ENCODE measurements around the gene DHRSX. TPM values are rescaled to one million over a fixed set of nuclear protein-coding genes. Genes with fewer than 3 reads are reported as not detected.

Gene DHRSX
- total RNA-seq, 1 donor from 2014 or later, result 31.8 TPM

DNA sequence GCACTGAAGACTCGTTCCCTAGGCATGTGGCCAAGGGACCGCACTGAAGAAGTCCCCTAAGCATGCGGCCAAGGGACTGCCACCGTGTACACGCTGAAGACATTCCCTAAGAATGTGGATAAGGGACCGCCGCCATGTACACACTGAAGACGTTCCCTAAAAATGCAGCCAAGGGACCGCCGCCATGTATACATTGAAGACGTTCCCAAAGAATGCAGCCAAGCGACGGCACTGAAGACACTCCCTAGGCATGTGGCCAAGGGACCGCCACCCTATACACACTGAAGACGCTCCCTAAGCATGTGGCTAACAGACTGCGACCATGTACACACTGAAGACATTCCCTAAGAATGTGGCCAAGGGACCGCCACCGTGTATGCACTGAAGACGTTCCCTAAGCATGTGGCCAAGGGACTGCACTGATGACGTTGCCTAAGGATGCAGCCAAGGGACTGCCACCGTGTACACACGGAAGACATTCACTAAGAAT, 31.5 kb downstream of the DHRSX start:
- TF ChIP-seq EZH2phosphoT487 (IDR thresholded peaks at IDR 0.05) (no peak), EZH2 (IDR thresholded peaks at IDR 0.05) (no peak)
- TF ChIP-seq, protein P1, sequence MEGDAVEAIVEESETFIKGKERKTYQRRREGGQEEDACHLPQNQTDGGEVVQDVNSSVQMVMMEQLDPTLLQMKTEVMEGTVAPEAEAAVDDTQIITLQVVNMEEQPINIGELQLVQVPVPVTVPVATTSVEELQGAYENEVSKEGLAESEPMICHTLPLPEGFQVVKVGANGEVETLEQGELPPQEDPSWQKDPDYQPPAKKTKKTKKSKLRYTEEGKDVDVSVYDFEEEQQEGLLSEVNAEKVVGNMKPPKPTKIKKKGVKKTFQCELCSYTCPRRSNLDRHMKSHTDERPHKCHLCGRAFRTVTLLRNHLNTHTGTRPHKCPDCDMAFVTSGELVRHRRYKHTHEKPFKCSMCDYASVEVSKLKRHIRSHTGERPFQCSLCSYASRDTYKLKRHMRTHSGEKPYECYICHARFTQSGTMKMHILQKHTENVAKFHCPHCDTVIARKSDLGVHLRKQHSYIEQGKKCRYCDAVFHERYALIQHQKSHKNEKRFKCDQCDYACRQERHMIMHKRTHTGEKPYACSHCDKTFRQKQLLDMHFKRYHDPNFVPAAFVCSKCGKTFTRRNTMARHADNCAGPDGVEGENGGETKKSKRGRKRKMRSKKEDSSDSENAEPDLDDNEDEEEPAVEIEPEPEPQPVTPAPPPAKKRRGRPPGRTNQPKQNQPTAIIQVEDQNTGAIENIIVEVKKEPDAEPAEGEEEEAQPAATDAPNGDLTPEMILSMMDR (IDR thresholded peaks at IDR 0.05), result no peak

DNA sequence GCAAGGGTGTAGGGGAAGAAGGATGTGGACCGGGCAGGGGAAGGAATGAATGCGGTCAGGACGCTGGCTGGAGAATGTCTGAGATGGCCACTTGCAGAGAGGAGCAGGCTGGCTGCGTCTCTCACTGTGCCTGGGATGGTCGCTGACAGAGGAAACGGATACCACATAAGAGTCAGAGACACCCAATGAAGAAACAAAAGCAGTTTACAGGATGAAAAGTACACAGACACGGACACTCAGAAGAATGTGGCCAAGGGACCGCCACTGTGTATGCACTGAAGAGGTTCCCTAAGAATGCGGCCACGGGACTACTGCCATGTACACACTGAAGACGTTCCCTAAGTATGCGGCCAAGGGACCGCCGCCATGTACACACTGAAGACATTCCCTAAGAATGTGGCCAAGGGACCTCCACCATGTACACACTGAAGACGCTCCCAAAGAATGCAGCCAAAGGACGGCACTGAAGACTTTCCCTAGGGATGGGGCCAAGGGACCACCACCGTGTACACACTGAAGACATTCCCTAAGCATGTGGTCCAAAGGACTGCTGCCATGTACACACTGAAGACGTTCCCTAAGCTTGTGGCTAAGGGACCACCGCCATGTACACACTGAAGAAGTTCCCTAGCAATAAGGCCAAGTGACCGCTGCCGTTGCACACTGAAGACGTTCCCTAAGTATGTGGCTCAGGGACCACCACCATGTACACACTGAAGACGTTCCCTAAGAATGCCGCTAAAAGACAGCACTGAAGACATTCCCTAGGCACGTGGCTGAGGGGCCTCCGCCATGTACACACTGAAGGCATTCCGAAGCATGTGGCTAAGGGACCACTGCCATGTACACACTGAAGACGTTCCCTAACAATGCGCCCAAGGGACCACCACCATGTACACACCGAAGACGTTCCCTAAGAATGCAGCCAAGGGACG, 32.2 kb downstream of the DHRSX start:
- peaks cover 29% of the 10 kb centered on the region for H3K9me3 Mint-ChIP-seq

More for the DNA sequence above, 31.5 kb downstream of the DHRSX start:
- no peak overlapping the region for H3K9ac ChIP-seq
- H3K4me3 Mint-ChIP-seq, result no peak overlapping the region
- peaks cover 29% of the 10 kb centered on the region for H3K9me3 Mint-ChIP-seq
- DNase-seq (ENCODE audit: low spot score), result no peak
- H3K4me3 ChIP-seq, result no peak overlapping the region
- no peaks in the 10 kb centered on the region for H3K4me1 ChIP-seq
- no peak overlapping the region for H3K27ac ChIP-seq
- no peaks in the 10 kb centered on the region for H3F3A ChIP-seq (ENCODE audit: low read depth)
- H3K36me3 ChIP-seq, result no peaks in the 10 kb centered on the region
- no peaks in the 10 kb centered on the region for H3K9me3 ChIP-seq (ENCODE audit: low read depth)
- H3K36me3 Mint-ChIP-seq, result peaks cover 23% of the 10 kb centered on the region
- H3K79me2 ChIP-seq (ENCODE audit: low read depth), result peaks cover 83% of the 10 kb centered on the region
- peaks cover 7% of the 10 kb centered on the region for H3K4me1 Mint-ChIP-seq
- H2AFZ ChIP-seq (replicated peaks), result no peak overlapping the region
- H3K27ac Mint-ChIP-seq, result no peak overlapping the region
- H3K27me3 ChIP-seq, result no peaks in the 10 kb centered on the region
- H4K20me1 ChIP-seq (ENCODE audit: low read depth), result no peaks in the 10 kb centered on the region
- H3K4me2 ChIP-seq, result no peak overlapping the region
- peaks cover 3% of the 10 kb centered on the region for H3K27me3 Mint-ChIP-seq (ENCODE audit: insufficient read depth, low read depth)

GRCh38 chrX:2466876-2467656, 33.7 kb downstream of the DHRSX start:
- TF ChIP-seq EZH2 (IDR thresholded peaks at IDR 0.05) (no peak), EZH2phosphoT487 (IDR thresholded peaks at IDR 0.05) (no peak)
- TF ChIP-seq, protein P1 (IDR thresholded peaks at IDR 0.05), result no peak
- no peak overlapping the region for H3K4me2 ChIP-seq
- Mint-ChIP-seq H3K36me3 (peaks cover 26% of the 10 kb centered on the region), H3K27me3 (ENCODE audit: insufficient read depth, low read depth) (peaks cover 4% of the 10 kb centered on the region), H3K4me3 (no peak overlapping the region), H3K27ac (peak overlapping the region; percentile 2), H3K4me1 (peaks cover 24% of the 10 kb centered on the region), H3K9me3 (peaks cover 29% of the 10 kb centered on the region)
- H3K9me3 ChIP-seq (ENCODE audit: low read depth), result no peaks in the 10 kb centered on the region
- no peaks in the 10 kb centered on the region for H3F3A ChIP-seq (ENCODE audit: low read depth)
- H3K79me2 ChIP-seq (ENCODE audit: low read depth), result peaks cover 94% of the 10 kb centered on the region
- H3K27ac ChIP-seq, result no peak overlapping the region
- H4K20me1 ChIP-seq (ENCODE audit: low read depth), result peaks cover 7% of the 10 kb centered on the region
- DNase-seq (ENCODE audit: low spot score), result peak; percentile 20
- H3K9ac ChIP-seq, result no peak overlapping the region
- no peak overlapping the region for H2AFZ ChIP-seq (replicated peaks)
- H3K4me1 ChIP-seq, result peaks cover 15% of the 10 kb centered on the region
- H3K27me3 ChIP-seq, result no peaks in the 10 kb centered on the region
- H3K36me3 ChIP-seq, result no peaks in the 10 kb centered on the region
- H3K4me3 ChIP-seq, result no peak overlapping the region

More for the DNA sequence above, 32.2 kb downstream of the DHRSX start:
- Histone ChIP-seq H3K36me3 (no peaks in the 10 kb centered on the region), H3K27ac (no peak overlapping the region), H3K9me3 (ENCODE audit: low read depth) (no peaks in the 10 kb centered on the region), H3K79me2 (ENCODE audit: low read depth) (peaks cover 84% of the 10 kb centered on the region), H2AFZ (replicated peaks) (no peak overlapping the region), H3K4me3 (no peak overlapping the region), H3K4me1 (peaks cover under 1% of the 10 kb centered on the region), H3F3A (ENCODE audit: low read depth) (no peaks in the 10 kb centered on the region), H4K20me1 (ENCODE audit: low read depth) (no peaks in the 10 kb centered on the region), H3K9ac (no peak overlapping the region), H3K4me2 (no peak overlapping the region), H3K27me3 (no peaks in the 10 kb centered on the region)
- Mint-ChIP-seq H3K27me3 (ENCODE audit: insufficient read depth, low read depth) (peaks cover 3% of the 10 kb centered on the region), H3K4me1 (peaks cover 9% of the 10 kb centered on the region), H3K36me3 (peaks cover 24% of the 10 kb centered on the region), H3K27ac (no peak overlapping the region), H3K4me3 (no peak overlapping the region)
- no peak for DNase-seq (ENCODE audit: low spot score)
- no peak for TF ChIP-seq EZH2 (IDR thresholded peaks at IDR 0.05)
- TF ChIP-seq EZH2phosphoT487 (IDR thresholded peaks at IDR 0.05), result no peak
- TF ChIP-seq, protein P1 (IDR thresholded peaks at IDR 0.05), result no peak

Measured in neural progenitor cell (in vitro differentiated cells).